H1 (cell line): ENCODE data around the gene PRSS22.

ENCODE experiments used
- POLR2A ChIP-seq, 2 experiments: IDR thresholded peaks; 1 replicate in 1 of 2; 2 replicates in 1 of 2; pipeline ENCODE4 v1.6.1; 2011; ENCODE audit warnings: low read depth in 2 of 2, low read length in 2 of 2, mild to moderate bottlenecking in 2 of 2; ENCODE audit errors: control extremely low read depth in 1 of 2
- POLR2AphosphoS5 ChIP-seq: IDR thresholded peaks from 2 replicates; pipeline ENCODE4 v1.6.1; 2011; ENCODE audit warnings: low read depth, low read length
- SP1 ChIP-seq: IDR thresholded peaks from 2 replicates; pipeline ENCODE4 v1.6.1; 2011; ENCODE audit warnings: low read depth, low read length
- ZNF274 ChIP-seq: IDR thresholded peaks from 2 replicates; pipeline ENCODE4 v1.7.0; 2012; ENCODE audit warnings: low read length, borderline replicate concordance; ENCODE audit errors: extremely low read depth
- TF ChIP-seq, protein P1 (sequence below), 3 experiments: IDR thresholded peaks; 1 replicate in 2 of 3; 2 replicates in 1 of 3; pipeline versions ENCODE4 v1.5.1 to v1.6.1; 2011; ENCODE audit warnings: low read length in 3 of 3, mild to moderate bottlenecking in 3 of 3, inconsistent platforms in 2 of 3, low read depth in 1 of 3, moderate library complexity in 1 of 3; ENCODE audit not compliant: insufficient read depth in 1 of 3; ENCODE audit errors: control extremely low read depth in 1 of 3

DNA sequence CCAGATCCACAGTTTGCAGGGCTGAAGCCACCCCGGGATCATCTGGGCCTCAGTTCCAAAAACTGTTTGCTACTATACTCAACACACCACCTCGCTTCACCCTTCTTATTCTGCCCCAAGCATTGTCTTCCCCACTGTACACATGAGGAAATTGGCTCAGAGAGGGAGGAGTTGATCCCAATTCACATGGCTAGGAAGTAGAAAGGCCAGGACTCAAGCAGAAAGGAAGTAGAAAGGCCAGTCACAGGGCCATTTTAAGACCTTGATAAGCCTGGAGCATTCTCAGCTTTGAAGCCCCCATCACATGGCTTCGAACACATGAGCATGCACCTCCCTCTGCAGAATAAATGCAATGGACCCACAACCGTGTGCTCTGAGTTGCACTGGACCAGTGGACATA lies 7.7 kb upstream of the PRSS22 start:
- TF ChIP-seq, protein P1, sequence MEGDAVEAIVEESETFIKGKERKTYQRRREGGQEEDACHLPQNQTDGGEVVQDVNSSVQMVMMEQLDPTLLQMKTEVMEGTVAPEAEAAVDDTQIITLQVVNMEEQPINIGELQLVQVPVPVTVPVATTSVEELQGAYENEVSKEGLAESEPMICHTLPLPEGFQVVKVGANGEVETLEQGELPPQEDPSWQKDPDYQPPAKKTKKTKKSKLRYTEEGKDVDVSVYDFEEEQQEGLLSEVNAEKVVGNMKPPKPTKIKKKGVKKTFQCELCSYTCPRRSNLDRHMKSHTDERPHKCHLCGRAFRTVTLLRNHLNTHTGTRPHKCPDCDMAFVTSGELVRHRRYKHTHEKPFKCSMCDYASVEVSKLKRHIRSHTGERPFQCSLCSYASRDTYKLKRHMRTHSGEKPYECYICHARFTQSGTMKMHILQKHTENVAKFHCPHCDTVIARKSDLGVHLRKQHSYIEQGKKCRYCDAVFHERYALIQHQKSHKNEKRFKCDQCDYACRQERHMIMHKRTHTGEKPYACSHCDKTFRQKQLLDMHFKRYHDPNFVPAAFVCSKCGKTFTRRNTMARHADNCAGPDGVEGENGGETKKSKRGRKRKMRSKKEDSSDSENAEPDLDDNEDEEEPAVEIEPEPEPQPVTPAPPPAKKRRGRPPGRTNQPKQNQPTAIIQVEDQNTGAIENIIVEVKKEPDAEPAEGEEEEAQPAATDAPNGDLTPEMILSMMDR (IDR thresholded peaks at IDR 0.05; ENCODE audit: control extremely low read depth in 1 of 3, insufficient read depth in 1 of 3, low read depth in 1 of 3, low read length in 3 of 3) = no peak
- TF ChIP-seq POLR2A (IDR thresholded peaks at IDR 0.05; ENCODE audit: control extremely low read depth in 1 of 2, low read depth in 2 of 2, low read length in 2 of 2) = no peak
- no peak for TF ChIP-seq SP1
- no peak for TF ChIP-seq ZNF274
- no peak for TF ChIP-seq POLR2AphosphoS5
